Ammon's horn (tissue), 1 donor: ENCODE data around the gene ADI1.
"Not testable (repeated sequence)": the region's sequence is repeated elsewhere in the genome, so short reads cannot be mapped to it uniquely, and the experiment has no call there.

ENCODE experiments used
- DNase-seq: peaks from one replicate; pipeline ENCODE4 v3.0.0-alpha.2; 2016; ENCODE audit warnings: low spot score

The ADI1 gene

DNA sequence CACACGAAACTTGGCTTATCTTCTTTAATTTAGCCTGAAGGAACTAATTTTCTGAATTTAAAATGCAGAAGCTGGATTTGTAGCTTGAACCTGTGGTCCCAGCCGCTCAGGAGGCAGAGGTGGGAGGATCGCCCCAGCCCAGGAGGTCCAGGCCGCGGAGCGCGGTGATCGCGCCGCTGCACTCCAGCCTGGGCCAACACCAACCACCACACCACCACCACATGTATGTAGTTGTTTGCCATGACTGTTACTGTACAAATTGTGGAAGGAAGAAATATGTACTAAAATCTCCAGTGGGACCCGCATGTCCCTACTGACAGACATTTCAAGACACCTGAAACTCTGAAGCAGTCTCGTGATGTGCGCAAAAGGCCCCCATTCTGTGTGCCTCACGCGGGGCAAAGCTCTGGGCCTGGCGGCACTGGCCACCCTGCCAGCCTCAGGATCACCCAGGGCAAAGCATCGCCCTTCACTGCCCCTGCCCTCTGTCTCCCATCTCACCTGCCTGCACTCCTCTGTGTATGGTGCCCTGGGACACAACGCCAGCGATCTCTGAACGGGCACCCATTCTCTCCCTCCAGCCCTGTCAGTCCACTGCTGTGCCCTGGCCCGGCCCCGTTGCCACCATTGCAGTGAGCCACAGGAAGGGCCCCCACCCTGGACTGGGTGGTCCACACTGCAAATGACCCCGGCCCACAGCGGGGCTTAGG, 10.1 kb upstream of the ADI1 start:
- DNase-seq = no peak

- no peak for DNase-seq
Measured at GRCh38 chr2:3527886-3528785, 8.8 kb upstream of the ADI1 start.

GRCh38 chr2:3526871-3527270, 7.5 kb upstream of the ADI1 start:
- no peak for DNase-seq

GRCh38 chr2:3523551-3524041, 4.3 kb upstream of the ADI1 start:
- DNase-seq = no peak

- no peak for DNase-seq
Measured at GRCh38 chr2:3522961-3523421, 3.7 kb upstream of the ADI1 start.

DNA sequence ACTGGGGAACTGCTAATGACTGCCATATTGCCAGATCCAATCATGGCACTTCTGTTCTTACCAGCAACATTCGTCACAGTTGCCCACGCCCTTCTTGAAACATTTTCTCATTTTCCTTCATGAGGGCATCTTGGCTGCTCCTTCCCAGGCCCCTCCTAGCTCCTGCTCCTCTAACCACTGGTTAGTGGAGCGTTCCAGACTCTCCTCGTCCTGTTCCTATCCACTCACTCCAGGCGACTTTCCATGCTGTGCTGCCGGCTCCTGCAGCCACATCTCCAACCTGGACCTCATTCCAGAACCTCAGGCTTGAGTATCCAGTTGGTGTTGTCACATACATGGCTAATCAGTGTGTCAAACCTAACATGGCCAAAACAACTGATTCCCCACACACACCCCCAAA, 1.3 kb upstream of the ADI1 start:
- DNase-seq = no peak

DNA sequence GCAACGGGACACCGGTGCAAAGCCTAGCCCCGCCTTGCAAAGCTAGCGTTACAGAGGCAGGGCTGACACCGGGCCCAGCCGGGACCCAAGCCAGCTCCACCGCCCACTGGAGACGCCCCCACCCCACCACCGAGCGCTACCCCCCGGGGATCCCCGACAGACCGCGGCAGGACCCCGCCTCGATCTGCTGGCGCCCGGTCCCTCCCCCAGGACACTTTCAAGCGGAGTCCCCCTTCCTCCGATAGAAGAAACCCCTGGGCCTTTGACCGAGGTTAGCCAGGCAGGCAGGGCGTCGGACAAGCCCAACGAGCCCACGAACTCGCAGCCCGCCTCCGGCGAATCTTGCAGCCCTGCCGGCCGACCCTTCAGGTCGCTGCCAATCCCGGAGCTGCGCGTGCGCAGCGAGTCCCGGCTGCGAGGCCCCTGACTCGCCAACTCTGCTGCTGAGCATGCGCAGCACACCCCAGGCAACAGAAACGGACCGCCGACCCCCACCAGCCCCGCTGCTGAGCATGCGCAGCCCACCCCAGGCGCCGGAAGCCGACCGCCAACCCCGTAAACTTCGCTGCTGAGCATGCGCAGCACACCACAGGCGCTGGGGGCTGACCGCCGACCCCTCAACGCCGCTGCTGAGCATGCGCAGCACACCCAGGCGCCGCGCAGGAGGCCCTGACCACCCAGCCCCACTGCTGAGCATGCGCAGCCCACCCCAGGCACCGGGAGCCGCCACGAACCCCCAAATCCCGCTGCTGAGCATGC, 656 bp downstream of the ADI1 start:
- peak; percentile 95 for DNase-seq

GRCh38 chr2:3517948-3518495, 1.3 kb downstream of the ADI1 start:
- DNase-seq = no peak

GRCh38 chr2:3516831-3517230, 2.5 kb downstream of the ADI1 start:
- no peak for DNase-seq

- DNase-seq = not testable (repeated sequence)
Measured at GRCh38 chr2:3515438-3515837, 3.9 kb downstream of the ADI1 start.

DNA sequence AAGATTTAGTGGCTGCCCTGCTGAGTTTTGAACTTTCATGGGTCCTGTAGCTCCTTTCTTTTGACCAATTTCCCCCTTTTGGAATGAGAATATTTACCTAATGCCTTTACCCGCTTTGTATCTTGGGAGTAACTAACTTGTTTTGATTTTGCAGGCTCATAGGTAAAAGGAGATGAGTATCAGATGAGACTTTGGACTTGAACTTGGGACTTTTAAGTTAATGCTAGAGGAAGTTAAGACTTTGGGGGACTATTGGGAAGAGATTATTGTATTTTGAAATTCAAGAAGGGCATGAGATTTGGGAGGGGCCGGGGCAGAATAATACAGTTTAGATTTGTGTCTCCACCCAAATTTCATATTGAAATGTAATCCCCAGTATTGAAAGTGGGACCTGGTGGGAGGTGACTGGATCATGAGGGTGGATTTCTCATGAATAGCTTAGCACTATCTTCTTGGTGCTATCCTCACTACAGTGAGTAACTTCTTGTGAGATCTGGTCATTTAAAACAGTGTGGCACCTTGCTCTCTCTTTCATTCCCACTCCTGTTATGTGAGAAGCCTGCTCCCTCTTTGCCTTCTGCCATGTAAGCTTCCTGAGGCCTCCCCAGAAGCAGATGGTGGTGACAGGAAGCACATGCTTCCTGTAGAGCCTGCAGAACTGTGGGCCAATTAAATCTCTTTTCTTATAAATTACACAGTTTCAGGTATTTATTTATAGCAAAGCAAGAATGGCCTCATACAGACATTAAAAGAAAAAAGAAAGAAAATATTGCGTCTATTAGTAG, 6.1 kb downstream of the ADI1 start:
- DNase-seq = no peak

- DNase-seq = no peak
Measured at GRCh38 chr2:3512086-3512485, 7.2 kb downstream of the ADI1 start.

- DNase-seq = no peak
Measured at GRCh38 chr2:3505771-3506170, 13.6 kb downstream of the ADI1 start.

DNA sequence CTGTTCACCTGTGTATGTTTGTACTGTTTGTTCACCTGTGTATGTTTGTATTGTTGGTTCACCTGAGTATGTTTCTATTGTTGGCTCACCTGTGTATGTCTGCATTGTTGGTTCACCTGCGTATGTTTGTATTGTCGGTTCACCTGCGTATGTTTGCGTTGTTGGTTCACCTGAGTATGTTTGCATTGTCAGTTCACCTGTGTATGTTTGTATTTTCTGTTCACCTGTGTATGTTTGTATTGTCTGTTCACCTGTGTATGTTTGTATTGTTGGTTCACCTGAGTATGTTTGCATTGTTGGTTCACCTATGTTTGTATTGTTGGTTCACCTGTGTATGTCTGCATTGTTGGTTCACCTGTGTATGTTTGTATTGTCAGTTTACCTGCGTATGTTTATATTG, 14.6 kb downstream of the ADI1 start:
- DNase-seq = no peak

- DNase-seq = no peak
Measured at GRCh38 chr2:3503483-3503882, 15.8 kb downstream of the ADI1 start.

GRCh38 chr2:3503046-3503445, 16.3 kb downstream of the ADI1 start:
- DNase-seq = no peak

- DNase-seq = no peak
Measured at GRCh38 chr2:3500326-3500899, 18.9 kb downstream of the ADI1 start.

DNA sequence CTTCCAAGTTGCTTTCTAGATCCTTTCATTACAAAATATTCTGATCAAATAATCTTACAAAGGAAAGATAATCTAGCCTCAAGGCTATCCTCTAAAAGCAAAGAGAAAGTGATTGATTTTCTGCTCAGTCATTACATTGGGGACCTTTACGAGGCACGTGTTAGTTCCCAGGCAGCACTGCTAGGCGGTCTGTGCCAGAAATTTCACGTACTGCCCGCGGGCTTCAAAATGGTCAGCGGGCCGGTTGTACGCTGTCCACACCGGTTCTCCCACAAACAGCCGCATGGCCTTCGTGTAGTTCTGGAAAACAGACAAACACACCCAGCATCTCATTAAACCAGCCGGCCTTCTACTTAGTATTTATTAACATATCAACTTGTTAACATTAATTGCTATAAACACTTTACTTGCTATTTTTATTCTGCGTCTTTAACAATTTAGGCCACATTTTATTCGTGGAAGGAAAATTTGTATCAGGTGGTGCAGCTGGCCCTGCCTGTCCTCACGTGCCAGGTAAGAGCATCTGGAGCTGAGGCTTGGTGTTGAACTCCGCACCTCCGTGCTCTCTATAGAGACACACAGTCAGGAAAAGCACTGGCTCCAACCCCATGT, 20.4 kb downstream of the ADI1 start:
- DNase-seq = no peak

DNA sequence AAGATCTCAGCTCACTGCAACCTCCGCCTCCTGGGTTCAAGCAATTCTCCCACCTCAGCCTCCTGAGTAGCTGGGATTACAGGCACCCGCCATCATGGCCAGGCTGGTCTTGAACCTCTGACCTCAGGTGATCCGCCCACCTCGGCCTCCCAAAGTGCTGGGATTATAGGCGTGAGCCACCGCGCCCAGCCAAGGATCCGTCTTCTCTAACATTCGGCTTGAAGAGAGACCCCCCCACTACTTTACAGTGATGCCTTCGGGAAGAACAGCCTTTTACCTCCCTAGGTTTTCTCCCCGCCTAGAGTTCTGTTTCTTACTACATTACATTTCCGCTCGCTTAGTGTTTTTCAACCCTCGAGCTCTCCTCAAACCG, 22.6 kb downstream of the ADI1 start:
- DNase-seq = not testable (repeated sequence)

GRCh38 chr2:3494984-3495666, 24.2 kb downstream of the ADI1 start:
- DNase-seq = no peak
